IMR-90 (cell line): ENCODE results near the gene RTBDN. TPM values are rescaled to one million over a fixed set of nuclear protein-coding genes. Genes with fewer than 3 reads are reported as not detected.

Experiments
- ATAC-seq: fragments of 200-7000 bp; cut with Tn5 transposase; 2 replicates; pipeline ENCODE4 v1.9.1; 2020; ENCODE audit warnings: low read depth, mild to moderate bottlenecking, moderate library complexity
- BruUV-seq: library from RNA; stranded (reverse); fragments of 400-500 nt; replicated peaks from 2 replicates; lab custom pipeline; 2021; lab: Mats Ljungman, UMichigan
- CTCF ChIA-PET: fragments of 300-600 bp; formaldehyde crosslinking; extraction: SDS; loops from one replicate; lab custom pipeline; 2021; ENCODE audit warnings: antibody characterized with exemption; lab: Yijun Ruan, JAX
- POLR2A ChIA-PET: fragments of 300-600 bp; sonication (Branson Sonifier 250); formaldehyde crosslinking; loops from one replicate; lab custom pipeline; 2022; ENCODE audit warnings: antibody characterized with exemption; ENCODE audit not compliant: unreplicated experiment; lab: Charles Lee
- DNase-seq: peaks from one replicate; pipeline ENCODE4 v3.0.0; 2013
- H2AFZ ChIP-seq: replicated peaks from 2 replicates; pipeline ENCODE3; 2013; ENCODE audit warnings: low read length, mild to moderate bottlenecking; ENCODE audit not compliant: poor library complexity
- H2AK5ac ChIP-seq: 2 replicates; pipeline ENCODE4 v1.6.1; 2013; ENCODE audit warnings: low read depth, low read length, inconsistent platforms
- H2AK9ac ChIP-seq: replicated peaks from 2 replicates; pipeline ENCODE3; 2013; ENCODE audit warnings: mild to moderate bottlenecking, low read depth, low read length, moderate library complexity; ENCODE audit not compliant: poor library complexity
- H2BK120ac ChIP-seq: 2 replicates; pipeline ENCODE4 v1.6.1; 2013; ENCODE audit warnings: low read depth, low read length, inconsistent platforms
- H2BK15ac ChIP-seq: 3 replicates; pipeline ENCODE4 v1.6.1; 2013; ENCODE audit warnings: low read depth, low read length, inconsistent platforms
- H2BK20ac ChIP-seq: 2 replicates; pipeline ENCODE4 v1.6.1; 2013; ENCODE audit warnings: low read depth, mild to moderate bottlenecking, inconsistent platforms, low read length, moderate library complexity
- H2BK5ac ChIP-seq: 2 replicates; pipeline ENCODE4 v1.6.1; 2013; ENCODE audit warnings: mild to moderate bottlenecking, low read depth, low read length, inconsistent platforms; ENCODE audit not compliant: poor library complexity, severe bottlenecking
- H3K14ac ChIP-seq: replicated peaks from 2 replicates; pipeline ENCODE4 v1.6.1; 2013; ENCODE audit warnings: low read depth, low read length, inconsistent platforms
- H3K18ac ChIP-seq: 2 replicates; pipeline ENCODE4 v1.6.1; 2013; ENCODE audit warnings: low read depth, low read length, control low read depth
- H3K23ac ChIP-seq: 2 replicates; pipeline ENCODE4 v1.6.1; 2013; ENCODE audit warnings: low read depth, low read length, inconsistent platforms
- H3K27ac ChIP-seq: 2 replicates; pipeline ENCODE4 v1.5.1; 2013; ENCODE audit warnings: mild to moderate bottlenecking, control low read depth, low read length; ENCODE audit not compliant: insufficient read depth
- H3K27me3 ChIP-seq: 2 replicates; pipeline ENCODE4 v1.6.1; 2013; ENCODE audit warnings: low read length; ENCODE audit not compliant: control insufficient read depth, insufficient read depth
- H3K36me3 ChIP-seq: 2 replicates; pipeline ENCODE4 v1.6.1; 2013; ENCODE audit warnings: low read length, mixed read lengths; ENCODE audit not compliant: control insufficient read depth, insufficient read depth
- H3K4ac ChIP-seq: 2 replicates; pipeline ENCODE4 v1.6.1; 2013; ENCODE audit warnings: low read depth, low read length, inconsistent platforms
- H3K4me1 ChIP-seq: 2 replicates; pipeline ENCODE4 v1.6.1; 2013; ENCODE audit warnings: low read length, mixed read lengths; ENCODE audit not compliant: control insufficient read depth, insufficient read depth
- H3K4me2 ChIP-seq: 2 replicates; pipeline ENCODE4 v1.6.1; 2013; ENCODE audit warnings: low read depth, mild to moderate bottlenecking, control low read depth, low read length, moderate library complexity
- H3K4me3 ChIP-seq: 2 replicates; pipeline ENCODE4 v1.5.1; 2013; ENCODE audit warnings: low read depth, mild to moderate bottlenecking, control low read depth, low read length, moderate library complexity; ENCODE audit not compliant: insufficient read depth
- H3K56ac ChIP-seq: 2 replicates; pipeline ENCODE4 v1.6.1; 2013; ENCODE audit warnings: low read length, inconsistent platforms; ENCODE audit not compliant: insufficient read depth; ENCODE audit errors: extremely low read depth
- H3K79me1 ChIP-seq, 2 experiments: 2 replicates each; pipeline ENCODE4 v1.6.1; 2013; ENCODE audit warnings: low read length in 2 of 2, inconsistent platforms in 1 of 2, low read depth in 1 of 2
- H3K9ac ChIP-seq: 2 replicates; pipeline ENCODE4 v1.6.1; 2013; ENCODE audit warnings: low read depth, low read length, control low read depth
- H3K9me1 ChIP-seq: 2 replicates; pipeline ENCODE4 v1.6.1; 2013; ENCODE audit warnings: low read length, inconsistent platforms; ENCODE audit not compliant: insufficient read depth
- H3K9me3 ChIP-seq: 2 replicates; pipeline ENCODE4 v1.6.1; 2013; ENCODE audit warnings: low read length; ENCODE audit not compliant: control insufficient read depth, insufficient read depth
- H4K20me1 ChIP-seq: 2 replicates; pipeline ENCODE4 v1.6.1; 2013; ENCODE audit warnings: low read length, inconsistent platforms; ENCODE audit not compliant: insufficient read depth
- H4K5ac ChIP-seq: 2 replicates; pipeline ENCODE4 v1.6.1; 2013; ENCODE audit warnings: mild to moderate bottlenecking, low read depth, low read length, control low read depth
- H4K8ac ChIP-seq, 2 experiments: 2 replicates each; pipeline ENCODE4 v1.6.1; 2013; ENCODE audit warnings: low read depth in 2 of 2, low read length in 2 of 2, control low read depth in 1 of 2, inconsistent platforms in 1 of 2
- H4K91ac ChIP-seq: 2 replicates; pipeline ENCODE4 v1.6.1; 2013; ENCODE audit warnings: low read depth, low read length, inconsistent platforms; ENCODE audit not compliant: insufficient read depth
- CHD1 ChIP-seq: IDR thresholded peaks from 2 replicates; pipeline ENCODE4 v1.6.1; 2012; ENCODE audit warnings: low read depth, low read length, improper control_type of control experiment
- MAFK ChIP-seq: IDR thresholded peaks from 2 replicates; pipeline ENCODE4 v1.6.1; 2012; ENCODE audit warnings: low read depth, low read length, improper control_type of control experiment
- MAZ ChIP-seq: IDR thresholded peaks from 2 replicates; pipeline ENCODE4 v1.6.1; 2012; ENCODE audit warnings: low read depth, mild to moderate bottlenecking, low read length, improper control_type of control experiment, moderate library complexity, borderline replicate concordance
- USF2 ChIP-seq: fragments of 150-350 bp; IDR thresholded peaks from 2 replicates; pipeline ENCODE4 v1.6.1; 2017; ENCODE audit warnings: mild to moderate bottlenecking, antibody characterized with exemption, low read length, low read depth
- WGBS, 2 experiments: methylation state at CpG; one replicate each; pipeline versions ENCODE4 v1.1.5 to v1.1.7; 2013; ENCODE audit warnings: missing lambda C conversion rate in 2 of 2; ENCODE audit not compliant: insufficient read length in 1 of 2; ENCODE audit errors: extremely low coverage in 2 of 2; 5-methylcytosine and 5-hydroxymethylcytosine counted together
- dilution Hi-C: fragments of 300-500 bp; cut with HindIII; formaldehyde crosslinking; loops from one replicate; pipeline ENCODE4 v1.14.3; 2018; ENCODE audit warnings: low sequenced_read_pairs; ENCODE audit not compliant: unreplicated experiment
- in situ Hi-C: fragments of 300-500 bp; cut with MboI; formaldehyde crosslinking; loops from 3 replicates; pipeline ENCODE4 v1.14.3; 2019; ENCODE audit warnings: low sequenced_read_pairs, inconsistent platforms, mixed read lengths
- intact Hi-C: fragments of 100-400 bp; cut with micrococcal nuclease; formaldehyde crosslinking; loops from 2 replicates; pipeline ENCODE4 v1.10.0; 2022
- polyA plus RNA-seq, 3 experiments: library from polyadenylated mRNA; depleted of rRNA; stranded (reverse); fragments of >200 nt; gene quantifications; 2 replicates each; pipeline ENCODE4 v1.2.3, GENCODE V29; 2012; ENCODE audit warnings: low replicate concordance in 1 of 3
- total RNA-seq: library from RNA; depleted of rRNA; stranded (reverse); fragments of >200 nt; gene quantifications from 2 replicates; pipeline ENCODE4 v1.2.3, GENCODE V29; 2012

Gene RTBDN
- total and polyA plus RNA-seq, 2 of the 4 experiments (the other 2 are of a cell fraction), result 0.07 TPM; not detected in 1

- intact Hi-C loops, result no loop called here
- no TSS peak for BruUV-seq
Observed at GRCh38 chr19:12792051-12792852, 42.1 kb downstream of the RTBDN start.

More at GRCh38 chr19:12792051-12792852, 42.1 kb downstream of the RTBDN start:
- Histone ChIP-seq H4K91ac (peak overlapping the region; percentile 64; the same call in 1 of the 2 replicates), H3K56ac (peak overlapping the region; percentile 55), H3K9me1 (no peaks in the 10 kb centered on the region; the same call in none of the 2 replicates), H3K23ac (peak overlapping the region; percentile 69), H3K4me2 (peak overlapping the region; percentile 88), H2AK5ac (peak overlapping the region; percentile 72), H4K20me1 (peaks cover 20% of the 10 kb centered on the region), H3K14ac (peak overlapping the region; percentile 95), H2BK120ac (peak overlapping the region; percentile 17; the same call in 1 of the 2 replicates), H2BK20ac (no peak overlapping the region), H3K4ac (peak overlapping the region; percentile 83), H3K9ac (peak overlapping the region; percentile 80), H2BK5ac (peak overlapping the region; percentile 92), H3K18ac (peak overlapping the region; percentile 64; the same call in 1 of the 2 replicates), H4K5ac (peak overlapping the region; percentile 62; the same call in 1 of the 2 replicates), H3K9me3 (no peaks in the 10 kb centered on the region), H2AFZ (peak overlapping the region; percentile 81), H2AK9ac (peak overlapping the region; percentile 97), H3K36me3 (no peaks in the 10 kb centered on the region), H3K4me3 (peak overlapping the region; percentile 97), H3K27ac (peak overlapping the region; percentile 85), H3K79me1 (peaks cover 0 to 39% of the 10 kb centered on the region in 2 experiments; a peak in 2 of 4 replicates), H2BK15ac (no peak overlapping the region), H3K27me3 (no peaks in the 10 kb centered on the region), H3K4me1 (peaks cover 19% of the 10 kb centered on the region), H4K8ac (peak overlapping the region; percentile 10 to 88; a peak in 2 of 4 replicates)
- ATAC-seq, result no peak
- ChIA-PET CTCF (interaction anchor here (1.1 to 3.0 kb wide), 5 partner anchors 15 to 35 kb away, joined by 3 to 14 read pairs (median 8); no protein-coding TSS in a partner anchor), POLR2A (interaction anchor here (0.6 to 2.4 kb wide), 7 partner anchors 9 to 358 kb away, joined by 3 to 11 read pairs (median 5); partner anchors contain the start of genes IER2 and STX10)
- DNase-seq, result peak; percentile 55
- in situ Hi-C loops (loop anchor here (25.0 kb wide), 1 partner anchor 1045 kb away; no protein-coding TSS in a partner anchor), dilution Hi-C loops (no loop called here)
- peak; percentile 60; the same call in 1 of the 2 replicates for TF ChIP-seq MAZ
- peak; percentile 100 for TF ChIP-seq CHD1
- TF ChIP-seq USF2, result peak; percentile 54
- TF ChIP-seq MAFK, result no peak
- 0% methylated on average over 55 of the region's 84 CpGs; no CpG with 5 or more reads in 1 of the 2 experiments for WGBS, 2 experiments
